ENCODE results near the gene NME3.

Gene NME3

GRCh38 chr16:1773703-1774447 lies 2.5 kb upstream of the NME3 start:
- H3K27me3 ChIP-seq = no peaks in the 10 kb centered on the region
- H3K9ac ChIP-seq = peak overlapping the region; percentile 92 to 98 (median 96)
- peaks cover 28 to 48% (median 34%) of the 10 kb centered on the region in 10 experiments for H3K4me1 ChIP-seq
- H3K36me3 ChIP-seq = peaks cover 34 to 63% (median 52%) of the 10 kb centered on the region in 11 experiments
- H4K20me1 ChIP-seq = peaks cover 58 to 88% (median 69%) of the 10 kb centered on the region in 11 experiments
- H3K27ac ChIP-seq = peak overlapping the region; percentile 46 to 96 (median 94)
- H3K4me2 ChIP-seq = peak overlapping the region; percentile 96 to 100 (median 99)
- peak overlapping the region; percentile 82 to 97 (median 94) for H3K4me3 ChIP-seq
- no peak for TF ChIP-seq Cebpa-rat (IDR thresholded peaks at IDR 0.05)
- H3K9me3 ChIP-seq (replicated peaks in 1 of 11) = no peaks in the 10 kb centered on the region

GRCh38 chr16:1772908-1773702 lies 1.8 kb upstream of the NME3 start, which contains the start of gene MRPS34:
MRPS34 (minus strand) TSS chr16:1773134; CDS start chr16:1773119, 15 bp downstream.
- peaks cover 40 to 63% (median 57%) of the 10 kb centered on the region in 11 experiments for H3K36me3 ChIP-seq
- H3K9me3 ChIP-seq (replicated peaks in 1 of 11) = no peaks in the 10 kb centered on the region
- peaks cover 51 to 88% (median 69%) of the 10 kb centered on the region in 11 experiments; a peak in 21 of 22 replicates for H4K20me1 ChIP-seq
- H3K27ac ChIP-seq = peak within 1 kb of the TSS; percentile 90 to 96 (median 94)
- H3K4me2 ChIP-seq = peak within 1 kb of the TSS; percentile 96 to 100 (median 99)
- H3K9ac ChIP-seq = peak within 1 kb of the TSS; percentile 92 to 98 (median 96)
- no peaks in the 10 kb centered on the region for H3K27me3 ChIP-seq
- peak within 1 kb of the TSS; percentile 82 to 97 (median 94) for H3K4me3 ChIP-seq
- no peak for TF ChIP-seq Cebpa-rat (IDR thresholded peaks at IDR 0.05)
- peaks cover 28 to 48% (median 34%) of the 10 kb centered on the region in 10 experiments for H3K4me1 ChIP-seq

DNA sequence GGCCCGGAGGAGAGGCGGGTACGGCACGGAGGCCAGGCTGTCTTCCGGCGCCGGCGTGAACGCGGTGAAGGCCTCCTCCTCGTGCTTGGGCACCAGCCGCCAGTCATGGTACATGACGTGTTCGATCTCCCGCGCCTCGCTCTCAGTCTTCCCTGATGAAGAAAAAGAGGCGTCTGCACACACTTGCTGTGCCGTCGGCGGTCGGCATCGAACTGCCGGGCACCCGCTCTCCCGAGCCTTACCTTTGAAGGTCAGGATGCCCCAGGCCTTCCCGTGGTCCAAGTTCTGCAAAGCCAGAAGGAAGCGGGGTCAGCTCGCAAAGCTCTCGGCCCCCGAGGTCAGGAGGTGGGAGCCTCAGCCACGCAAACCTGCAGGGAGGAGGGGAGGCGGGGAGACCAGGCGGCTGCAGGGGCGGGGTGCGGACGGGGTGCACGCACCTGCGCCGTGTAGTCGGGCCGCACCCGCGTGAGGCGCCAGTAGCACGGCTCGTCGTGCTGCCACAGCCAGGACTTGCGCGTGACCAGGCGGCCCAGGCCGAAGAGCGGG lies 1.1 kb upstream of the NME3 start, which contains the start of gene EME2:
EME2 (plus strand) TSS at position 449 of the 546 bp plus-strand sequence. CDS start 418 bp downstream, outside the sequence.
- TF ChIP-seq Cebpa-rat (IDR thresholded peaks at IDR 0.05) = no peak
- H3K4me3 ChIP-seq = peak within 1 kb of the TSS; percentile 82 to 97 (median 94)
- peak within 1 kb of the TSS; percentile 96 to 100 (median 99) for H3K4me2 ChIP-seq
- peak within 1 kb of the TSS; percentile 92 to 98 (median 96) for H3K9ac ChIP-seq
- H3K27ac ChIP-seq = peak within 1 kb of the TSS; percentile 90 to 96 (median 94)
- peaks cover 44 to 88% (median 63%) of the 10 kb centered on the region in 11 experiments; a peak in 21 of 22 replicates for H4K20me1 ChIP-seq
- no peaks in the 10 kb centered on the region for H3K9me3 ChIP-seq (replicated peaks in 1 of 11)
- H3K36me3 ChIP-seq = peaks cover 40 to 63% (median 58%) of the 10 kb centered on the region in 11 experiments
- no peaks in the 10 kb centered on the region for H3K27me3 ChIP-seq
- peaks cover 28 to 47% (median 34%) of the 10 kb centered on the region in 10 experiments for H3K4me1 ChIP-seq

DNA sequence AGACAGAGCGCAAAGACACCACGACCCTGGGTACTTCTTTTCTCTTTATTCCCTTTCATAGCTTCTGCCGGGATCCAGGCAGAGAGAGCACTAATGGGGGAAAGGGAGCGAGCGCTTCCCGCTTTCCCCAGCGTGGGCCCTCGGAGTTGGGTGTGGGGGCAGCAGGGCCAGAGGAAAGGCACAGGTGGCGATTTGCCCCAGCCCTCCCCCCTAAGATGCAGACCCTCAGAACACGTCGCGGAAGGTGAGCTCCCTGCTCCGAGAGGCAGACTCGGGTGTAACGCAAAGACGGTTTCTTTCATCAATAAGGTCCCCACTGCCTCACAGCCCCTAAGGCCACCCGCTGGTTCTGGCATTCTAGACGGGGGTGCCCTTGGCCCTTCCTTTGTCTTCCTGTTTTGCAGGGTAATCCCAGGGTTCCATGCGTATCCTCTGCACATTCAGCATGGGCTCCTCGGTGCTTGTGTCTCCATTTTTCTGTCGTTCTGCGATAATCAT lies 570 bp upstream of the NME3 start:
- Histone ChIP-seq H3K4me1 (peaks cover 28 to 42% (median 34%) of the 10 kb centered on the region in 10 experiments), H3K4me2 (peak overlapping the region; percentile 95 to 100 (median 99)), H3K36me3 (peaks cover 40 to 63% (median 58%) of the 10 kb centered on the region in 11 experiments; a peak in 21 of 22 replicates), H3K27me3 (no peaks in the 10 kb centered on the region), H3K9ac (peak overlapping the region; percentile 92 to 98 (median 96)), H3K9me3 (replicated peaks in 1 of 11) (no peaks in the 10 kb centered on the region), H3K27ac (peak overlapping the region; percentile 28 to 96 (median 94); a peak in 20 of 22 replicates), H4K20me1 (peaks cover 39 to 85% (median 58%) of the 10 kb centered on the region in 11 experiments; a peak in 21 of 22 replicates), H3K4me3 (peak overlapping the region; percentile 82 to 97 (median 94))
- TF ChIP-seq Cebpa-rat (IDR thresholded peaks at IDR 0.05) = no peak

- peak overlapping the region; percentile 92 to 98 (median 96) for H3K9ac ChIP-seq
- peak overlapping the region; percentile 95 to 100 (median 99) for H3K4me2 ChIP-seq
- H3K27ac ChIP-seq = peak overlapping the region; percentile 32 to 96 (median 94); a peak in 18 of 22 replicates
- H3K27me3 ChIP-seq = no peaks in the 10 kb centered on the region
- peaks cover 37 to 63% (median 56%) of the 10 kb centered on the region in 11 experiments for H3K36me3 ChIP-seq
- H3K9me3 ChIP-seq (replicated peaks in 1 of 11) = no peaks in the 10 kb centered on the region
- peaks cover 25 to 75% (median 48%) of the 10 kb centered on the region in 11 experiments; a peak in 21 of 22 replicates for H4K20me1 ChIP-seq
- peaks cover 24 to 32% (median 28%) of the 10 kb centered on the region in 10 experiments for H3K4me1 ChIP-seq
- peak overlapping the region; percentile 82 to 97 (median 94) for H3K4me3 ChIP-seq
- no peak for TF ChIP-seq Cebpa-rat (IDR thresholded peaks at IDR 0.05)
Measured at GRCh38 chr16:1770328-1771187, 785 bp downstream of the NME3 start.

DNA sequence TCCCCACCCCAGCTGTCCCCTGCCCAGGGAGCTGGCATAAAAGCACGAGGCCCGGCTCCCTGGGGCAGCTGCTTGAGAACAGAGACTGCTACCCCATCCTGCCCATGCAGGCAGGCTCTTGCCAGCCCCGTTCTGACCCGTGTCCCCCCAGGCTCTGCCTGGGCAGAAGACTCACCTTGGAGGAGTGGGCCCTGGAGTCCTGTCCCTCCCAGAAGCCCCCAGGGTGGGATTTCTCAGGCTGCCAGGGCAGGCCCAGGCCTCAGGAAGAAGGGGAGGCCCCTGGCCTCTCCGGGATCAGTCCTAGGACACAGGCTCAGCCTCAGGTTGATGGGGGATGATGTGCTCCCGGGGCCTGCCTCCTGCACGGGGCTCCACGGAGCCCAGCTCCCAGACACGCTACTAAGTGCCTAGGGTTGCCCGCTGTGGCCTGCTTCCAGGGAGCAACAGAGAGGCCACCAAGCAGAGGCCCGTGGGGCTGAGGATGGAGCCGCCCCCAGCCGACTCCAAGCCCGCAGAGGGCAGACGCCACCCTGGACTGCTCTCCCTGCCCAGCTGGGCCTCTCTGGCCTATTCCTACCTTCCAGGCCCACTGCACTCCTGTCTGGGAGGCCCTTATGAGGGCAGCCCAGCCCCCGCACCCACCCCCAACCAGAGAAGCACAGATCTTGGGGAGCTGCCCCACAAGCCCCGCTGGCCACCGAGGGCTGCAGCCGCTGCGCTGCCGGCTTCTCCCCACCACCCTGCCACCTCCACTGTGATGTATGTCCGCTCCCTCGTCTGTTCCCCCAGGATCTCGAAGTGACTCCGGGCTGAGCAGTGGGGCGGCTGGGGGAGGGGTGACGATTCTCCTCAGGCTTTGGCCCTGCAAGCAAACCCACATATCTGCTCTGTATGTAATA lies 1.7 kb downstream of the NME3 start:
- peak overlapping the region in 5 of 11 experiments; percentile 5 to 98 (median 95); a peak in 4 of 22 replicates for H3K9ac ChIP-seq
- H3K4me3 ChIP-seq = peak overlapping the region in 2 of 10 experiments; percentile 89 to 97; a peak in 1 of 20 replicates
- H3K4me2 ChIP-seq = peak overlapping the region in 10 of 11 experiments; percentile 95 to 100 (median 99); a peak in 17 of 22 replicates
- peaks cover 39 to 63% (median 59%) of the 10 kb centered on the region in 11 experiments for H3K36me3 ChIP-seq
- peaks cover 16 to 75% (median 43%) of the 10 kb centered on the region in 11 experiments; a peak in 21 of 22 replicates for H4K20me1 ChIP-seq
- no peak overlapping the region for H3K27ac ChIP-seq
- H3K9me3 ChIP-seq (replicated peaks in 1 of 11) = no peaks in the 10 kb centered on the region
- no peak for TF ChIP-seq Cebpa-rat (IDR thresholded peaks at IDR 0.05)
- no peaks in the 10 kb centered on the region for H3K27me3 ChIP-seq
- H3K4me1 ChIP-seq = peaks cover 17 to 23% (median 19%) of the 10 kb centered on the region in 10 experiments

All from BLaER1 treated with 17β-estradiol and CSF1 and Interleukin-3, amounts not matched to agents 10 nM and 100 nM (cell line).